GM13977 (cell line): Measurements from ENCODE around the gene THOC7.
A peak's percentile ranks its signal among the peaks of the same experiment; 100 is the strongest.

Source experiments
- DNase-seq: peaks from one replicate; pipeline ENCODE4 v3.0.0; 2012; ENCODE audit warnings: low spot score
- CTCF ChIP-seq: IDR thresholded peaks from 2 replicates; pipeline ENCODE4 v1.5.1; 2012; ENCODE audit warnings: mild to moderate bottlenecking, control low read depth; ENCODE audit not compliant: insufficient read depth; ENCODE audit errors: extremely low read depth, missing control alignments
- in situ Hi-C: fragments of 300-500 bp; cut with MboI; formaldehyde crosslinking; loops from one replicate; pipeline ENCODE4 v1.12.0; 2022; ENCODE audit warnings: low sequenced_read_pairs, low pct_unique_long_range_greater_than_20kb, mixed read lengths, inconsistent platforms; ENCODE audit not compliant: unreplicated experiment

Gene THOC7

GRCh38 chr3:63830526-63830925, 33.1 kb downstream of the THOC7 start:
- in situ Hi-C loops = no loop called here
- no peak for TF ChIP-seq CTCF
- DNase-seq = no peak

GRCh38 chr3:63824309-63824708, 39.3 kb downstream of the THOC7 start:
- in situ Hi-C loops = no loop called here
- no peak for DNase-seq
- no peak for TF ChIP-seq CTCF

GRCh38 chr3:63819151-63819398, 44.5 kb downstream of the THOC7 start, which contains the start of gene C3orf49:
C3orf49 (plus strand) TSS chr3:63819299; CDS start chr3:63819472, 173 bp downstream.
- DNase-seq = no peak
- in situ Hi-C loops = loop anchor here (5.0 kb wide), 1 partner anchor 467 kb away; no protein-coding TSS in a partner anchor
- peak; percentile 1 for TF ChIP-seq CTCF

- DNase-seq = peak; percentile 44
- in situ Hi-C loops = loop anchor here (5.0 kb wide), 1 partner anchor 466 kb away; no protein-coding TSS in a partner anchor
- peak; percentile 77 for TF ChIP-seq CTCF
Measured at GRCh38 chr3:63818282-63819150, 45.1 kb downstream of the THOC7 start.

GRCh38 chr3:63817225-63817624, 46.4 kb downstream of the THOC7 start:
- in situ Hi-C loops = loop anchor here (5.0 kb wide), 1 partner anchor 465 kb away; no protein-coding TSS in a partner anchor
- no peak for TF ChIP-seq CTCF
- no peak for DNase-seq

GRCh38 chr3:63814237-63814636, 49.4 kb downstream of the THOC7 start:
- DNase-seq = no peak
- in situ Hi-C loops = no loop called here
- no peak for TF ChIP-seq CTCF

GRCh38 chr3:63809607-63810006, 54.0 kb downstream of the THOC7 start:
- no peak for DNase-seq
- TF ChIP-seq CTCF = no peak
- in situ Hi-C loops = no loop called here
